Erythroblast (primary cell): ENCODE measurements around the gene IQSEC1.

ENCODE experiments used
- GATA1 ChIP-seq: IDR thresholded peaks from 2 replicates; pipeline ENCODE4 v1.6.1; 2011; ENCODE audit warnings: low read depth, mild to moderate bottlenecking, control low read depth, low read length, moderate library complexity
- POLR2A ChIP-seq: IDR thresholded peaks from 2 replicates; pipeline ENCODE4 v1.6.1; 2011; ENCODE audit warnings: mild to moderate bottlenecking, low read length

DNA sequence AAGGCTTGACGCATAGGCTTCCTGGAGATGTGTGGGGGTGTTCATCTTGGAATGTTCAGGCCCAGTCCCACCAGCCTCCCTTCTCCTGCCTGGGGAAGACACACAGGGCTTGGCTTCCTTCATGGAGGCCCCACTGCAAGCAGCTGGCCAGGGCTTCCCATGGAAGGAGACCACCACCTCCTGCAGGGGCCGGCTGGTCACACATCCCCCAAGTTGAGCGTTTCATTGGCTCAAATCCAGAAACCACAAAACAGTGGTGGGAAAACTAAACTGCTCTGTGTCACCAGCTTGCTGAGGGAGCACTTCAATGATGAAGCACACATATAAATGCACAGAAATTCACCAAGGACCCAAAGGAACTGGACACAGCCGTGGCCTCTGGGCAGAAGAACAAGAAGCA, 8.3 kb downstream of the IQSEC1 start:
- TF ChIP-seq POLR2A (no peak), GATA1 (no peak)
